GM19328 (cell line): Measurements from ENCODE around the gene OSR1.
"Not testable (repeated sequence)": the region's sequence is repeated elsewhere in the genome, so short reads cannot be mapped to it uniquely, and the experiment has no call there.

Experiments used
- ATAC-seq: cut with Tn5 transposase; IDR thresholded peaks from one replicate; pipeline ENCODE4 v1.9.1; 2021; ENCODE audit warnings: mild to moderate bottlenecking, moderate library complexity; ENCODE audit not compliant: unreplicated experiment

Gene OSR1

DNA sequence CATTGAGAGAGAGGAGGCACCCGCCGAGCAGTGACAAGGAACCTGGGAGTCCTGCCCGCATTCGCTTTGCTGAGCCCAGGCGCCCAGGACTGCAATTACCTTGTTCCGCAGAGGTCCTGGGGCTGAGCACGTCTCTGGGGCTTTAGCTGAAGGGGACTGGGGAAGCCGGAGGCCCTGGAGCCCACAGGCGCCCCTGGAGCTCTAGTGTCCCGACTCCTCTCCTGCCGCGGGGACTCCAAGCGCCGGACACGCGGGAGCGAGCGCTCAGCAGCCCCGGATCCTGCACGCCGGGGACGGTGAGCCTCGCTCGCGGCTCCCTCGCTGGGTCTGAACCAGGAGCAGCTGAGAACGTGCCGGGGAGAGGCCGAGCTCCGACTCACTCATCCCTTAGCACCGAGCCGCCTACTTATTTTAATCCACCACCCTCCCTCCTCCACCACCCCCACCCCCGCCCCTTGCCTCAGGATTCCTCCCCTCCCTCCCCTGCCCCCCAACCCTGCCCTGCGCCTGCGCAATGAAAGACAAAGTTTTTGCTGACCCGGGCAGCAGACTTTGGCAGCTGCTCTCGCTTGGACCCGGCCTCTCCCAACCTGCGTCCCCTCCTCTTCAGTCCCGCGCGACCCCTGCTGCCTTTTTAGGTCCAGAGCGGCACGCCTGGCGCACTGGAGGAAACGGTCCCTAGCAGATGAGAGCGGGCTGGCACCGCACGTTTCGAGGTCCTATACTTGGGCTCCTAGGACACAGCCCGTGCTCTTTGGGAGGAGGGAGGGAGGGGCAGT, at the start of gene OSR1:
Gene OSR1 (minus strand): TSS at position 382 of the 779 bp plus-strand sequence. CDS start 4,818 bp downstream, outside the sequence.
- no peak for ATAC-seq

DNA sequence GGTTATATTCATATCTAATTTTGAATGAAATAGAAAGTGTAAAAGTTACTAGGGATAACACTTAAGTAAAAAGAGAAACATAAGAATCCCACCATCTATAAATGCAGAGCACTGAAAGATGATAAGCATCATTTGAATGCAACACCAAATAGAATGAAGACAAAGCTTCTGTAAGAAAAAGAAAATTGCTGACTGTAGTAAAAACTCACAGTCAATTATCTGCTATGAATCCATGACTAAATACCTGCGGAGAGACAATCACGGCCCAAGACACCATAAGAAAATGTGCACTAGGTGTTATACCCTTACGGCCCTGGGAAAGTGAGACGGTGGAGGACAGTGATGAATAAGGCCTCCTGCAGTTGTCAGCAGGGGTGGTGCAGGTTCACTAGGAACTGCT, 45.4 kb upstream of the OSR1 start:
- no peak for ATAC-seq

DNA sequence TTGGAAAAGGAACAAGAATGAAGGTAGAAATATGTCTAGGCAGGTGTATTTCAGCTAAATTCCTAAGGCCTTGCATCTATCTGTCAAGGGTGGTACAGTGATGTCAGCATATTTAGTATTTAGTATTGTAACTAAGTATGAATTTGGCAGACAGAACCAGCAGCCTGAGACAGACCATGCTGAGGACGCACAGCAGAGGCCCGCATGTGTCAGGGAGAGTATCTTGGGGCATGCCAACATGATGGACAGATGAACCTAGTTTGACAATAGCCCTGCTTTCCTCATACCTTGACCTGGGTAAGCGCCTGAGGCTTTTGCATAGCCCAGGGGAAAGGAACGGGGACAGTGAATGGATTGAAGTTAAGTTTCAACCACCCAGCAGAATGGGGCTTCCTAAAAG, 33.8 kb upstream of the OSR1 start:
- no peak for ATAC-seq

DNA sequence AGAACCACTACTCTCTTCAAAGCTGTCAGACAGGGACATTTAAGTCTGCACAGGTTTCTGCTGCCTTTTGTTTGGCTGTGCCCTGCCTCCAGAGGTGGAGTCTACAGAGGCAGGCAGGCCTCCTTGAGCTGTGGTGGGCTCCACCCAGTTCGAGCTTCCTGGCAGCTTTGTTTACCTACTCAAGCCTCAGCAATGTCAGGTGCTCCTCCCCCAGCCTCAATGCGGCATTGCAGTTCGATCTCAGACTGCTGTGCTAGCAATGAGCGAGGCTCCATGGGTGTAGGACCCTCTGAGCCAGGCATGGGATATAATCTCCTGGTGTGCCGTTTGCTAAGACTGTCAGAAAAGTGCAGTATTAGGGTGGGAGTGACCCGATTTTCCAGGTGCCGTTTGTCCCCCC, 31.0 kb upstream of the OSR1 start:
- ATAC-seq: not testable (repeated sequence)

DNA sequence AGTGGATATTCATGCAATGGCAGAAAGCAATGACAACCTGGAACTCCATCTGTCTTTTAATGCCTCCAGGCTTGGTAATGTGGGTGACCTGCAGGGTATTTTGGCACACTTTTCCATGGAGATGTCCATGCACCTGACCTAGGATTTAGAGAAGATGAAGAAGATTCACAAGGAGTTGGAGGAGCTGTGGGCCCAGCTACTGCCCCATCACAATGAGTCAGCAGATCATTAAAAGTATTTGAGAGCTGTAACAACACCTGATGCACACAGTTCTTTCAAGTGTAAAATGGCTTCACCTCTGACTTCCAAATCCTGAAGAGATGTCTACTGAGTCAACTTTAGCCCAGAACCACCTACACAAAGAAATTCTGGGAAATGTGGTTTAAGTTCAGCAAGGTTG, 22.1 kb upstream of the OSR1 start:
- ATAC-seq: no peak

DNA sequence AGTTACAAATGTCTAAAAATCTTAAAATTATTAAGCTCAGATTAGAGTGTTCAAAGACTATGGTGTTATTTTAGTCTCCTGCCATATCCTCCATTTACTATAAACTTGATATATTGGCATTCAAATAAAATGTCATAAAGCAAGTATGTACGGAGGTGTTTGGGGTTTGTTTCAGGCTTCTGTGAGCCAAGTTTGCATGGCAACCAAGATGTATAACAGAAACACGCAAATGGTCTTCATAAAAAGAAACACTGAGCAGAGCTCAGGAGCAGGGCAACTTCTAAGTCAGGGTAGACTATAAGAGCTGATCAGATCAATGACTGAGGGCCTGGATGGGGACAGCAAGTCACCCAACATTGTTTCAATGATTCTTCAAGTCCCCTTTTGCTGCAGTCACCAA, 20.5 kb upstream of the OSR1 start:
- ATAC-seq: no peak

DNA sequence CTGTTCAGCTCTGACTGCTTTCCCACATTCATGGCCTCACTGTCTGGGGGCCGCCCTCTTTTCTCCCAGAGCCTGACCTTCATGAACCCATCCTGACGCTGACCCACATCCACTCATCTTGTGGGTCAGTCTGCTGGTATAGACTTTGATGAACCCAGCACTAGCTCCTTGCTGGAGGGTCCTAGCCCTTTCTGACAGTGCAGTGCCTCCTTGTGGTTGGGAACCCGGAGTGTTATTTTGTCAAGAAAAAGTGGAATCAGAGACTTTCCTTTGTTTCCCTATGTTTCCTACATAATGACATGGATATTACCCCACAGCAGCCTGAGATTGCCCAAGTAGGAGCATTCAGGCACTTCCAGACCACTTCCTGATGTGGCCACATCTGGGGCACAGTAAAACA, 19.3 kb upstream of the OSR1 start:
- ATAC-seq: no peak

DNA sequence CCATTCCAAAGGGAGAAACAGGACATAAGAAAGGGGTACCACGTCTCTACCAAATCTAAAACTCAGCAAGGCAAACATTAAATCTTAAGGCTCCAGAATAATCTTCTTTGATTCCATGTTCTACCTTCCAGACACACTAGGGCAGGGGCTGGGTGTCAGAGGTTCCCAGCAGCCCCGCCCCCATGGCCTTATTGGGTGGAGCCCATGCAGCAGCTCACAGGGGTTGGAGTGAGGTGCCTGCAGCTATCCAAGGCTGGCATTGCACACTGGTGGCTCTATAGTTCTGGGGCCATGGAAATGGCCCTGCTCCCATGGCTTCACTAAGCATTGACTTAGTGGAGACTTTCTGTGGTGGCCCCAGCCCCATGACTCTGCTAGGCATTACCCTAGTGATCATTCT, 14.9 kb upstream of the OSR1 start:
- ATAC-seq: no peak

DNA sequence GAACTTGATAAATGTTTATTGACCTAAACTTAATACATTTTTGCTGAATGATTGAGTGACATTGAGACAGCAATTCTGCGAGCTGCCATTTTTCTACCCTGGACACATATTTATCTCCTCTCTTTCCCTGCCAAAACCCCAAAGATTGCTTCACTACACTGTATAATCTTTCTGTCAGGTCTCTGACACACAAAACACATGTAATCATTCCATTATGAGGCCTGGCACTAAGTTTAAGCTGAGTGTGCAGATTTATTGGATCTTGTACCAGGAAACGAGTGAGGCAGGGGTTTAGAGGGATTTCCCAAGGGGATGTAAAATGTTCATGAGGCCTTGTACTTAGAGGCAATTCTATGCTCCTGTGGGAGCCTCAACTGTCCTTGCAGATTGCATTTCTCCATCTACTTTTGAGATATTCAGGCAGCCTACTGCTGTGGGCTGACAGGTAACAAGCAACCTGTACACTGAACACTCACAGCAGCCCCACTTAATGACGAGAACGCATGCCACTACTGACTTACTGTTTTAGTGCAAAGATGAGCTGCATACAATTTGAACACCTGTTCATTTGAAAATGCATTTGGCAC, 13.7 kb upstream of the OSR1 start:
- ATAC-seq: no peak

DNA sequence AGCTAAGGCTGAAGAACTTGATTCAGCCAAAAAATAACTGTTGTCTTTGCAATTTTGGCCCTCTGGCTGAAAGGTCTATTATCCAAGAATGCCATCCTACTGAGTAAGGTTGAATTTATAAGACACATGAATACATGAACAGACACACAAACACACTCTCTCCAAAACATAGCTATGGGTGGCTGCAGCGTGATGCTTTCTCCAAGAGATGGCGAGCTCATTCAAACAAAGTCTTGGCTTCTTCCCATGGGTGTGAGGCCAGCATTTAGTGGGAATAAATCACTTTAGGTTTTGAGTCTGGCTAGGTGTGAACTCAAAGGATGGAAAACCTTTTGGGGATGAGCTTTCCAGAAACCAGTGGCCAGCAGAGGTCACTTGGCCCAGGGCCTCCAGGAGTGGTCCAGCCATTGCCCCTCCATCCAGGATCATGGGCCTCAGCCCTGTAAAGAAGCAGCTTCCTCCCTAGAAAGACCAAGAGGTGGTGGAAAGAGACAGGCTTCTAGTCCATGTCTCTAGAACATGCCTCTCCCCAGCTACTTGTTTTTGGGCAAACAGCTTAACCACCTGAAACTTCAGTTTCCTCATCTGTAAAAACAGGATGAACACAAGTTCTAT, 11.0 kb upstream of the OSR1 start:
- no peak for ATAC-seq

DNA sequence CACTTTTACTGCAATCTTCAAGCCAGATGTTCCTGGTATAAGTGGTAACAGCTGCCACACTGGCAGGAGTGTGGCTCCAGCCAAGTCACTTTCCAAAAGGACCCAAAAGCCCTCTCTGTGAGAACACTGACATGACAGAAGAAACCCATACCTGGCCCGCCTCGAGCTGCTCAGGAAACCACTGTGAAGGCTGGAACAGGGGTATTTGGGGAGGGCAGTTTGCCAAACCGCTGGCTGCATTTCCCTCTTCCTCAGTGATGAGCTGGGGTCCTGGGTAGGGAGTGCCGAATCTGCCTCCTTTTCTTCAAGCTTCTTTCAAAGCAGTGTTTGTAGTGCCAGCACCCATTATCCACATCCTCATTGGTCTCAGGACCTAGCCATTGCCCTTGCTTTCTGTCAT, 10.3 kb upstream of the OSR1 start:
- no peak for ATAC-seq

DNA sequence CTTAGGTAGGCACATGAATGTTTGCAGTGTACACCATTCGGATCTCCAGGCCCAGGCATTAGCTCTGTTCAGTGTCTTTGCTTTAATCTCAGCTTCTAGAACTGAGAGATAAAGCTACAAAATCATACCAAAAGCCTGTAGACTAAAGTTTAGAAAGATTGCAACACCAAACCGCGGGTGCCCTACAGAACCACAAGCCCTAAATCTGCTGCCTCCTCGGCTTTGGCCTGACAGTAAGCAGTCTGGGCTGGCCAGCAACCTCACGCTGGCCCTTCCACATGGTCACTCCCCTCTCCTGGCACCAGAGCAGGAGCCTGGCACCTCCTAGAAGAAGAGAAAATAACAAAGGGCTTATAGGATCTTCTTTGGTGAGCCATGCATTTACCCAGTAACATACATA, 8.9 kb upstream of the OSR1 start:
- ATAC-seq: no peak

DNA sequence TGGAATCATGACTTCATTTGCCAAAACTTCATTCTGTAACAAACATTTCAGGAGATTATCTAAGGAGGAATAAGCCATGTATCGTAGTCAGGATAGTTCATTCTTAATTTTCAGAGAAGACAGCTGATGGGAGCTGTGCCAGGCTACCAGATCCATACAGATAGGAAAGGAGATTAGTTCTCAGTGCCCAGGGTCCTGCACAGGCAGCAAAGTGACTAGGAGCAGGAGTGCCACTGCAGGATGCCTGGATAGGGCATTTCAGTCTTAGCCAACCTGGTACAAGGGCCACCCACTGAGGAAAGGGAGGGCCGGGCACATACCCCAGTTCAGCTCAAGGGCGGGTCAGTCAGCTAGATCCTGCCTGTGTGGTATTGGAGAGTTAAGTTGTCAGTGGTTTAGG, 6.7 kb upstream of the OSR1 start:
- no peak for ATAC-seq

DNA sequence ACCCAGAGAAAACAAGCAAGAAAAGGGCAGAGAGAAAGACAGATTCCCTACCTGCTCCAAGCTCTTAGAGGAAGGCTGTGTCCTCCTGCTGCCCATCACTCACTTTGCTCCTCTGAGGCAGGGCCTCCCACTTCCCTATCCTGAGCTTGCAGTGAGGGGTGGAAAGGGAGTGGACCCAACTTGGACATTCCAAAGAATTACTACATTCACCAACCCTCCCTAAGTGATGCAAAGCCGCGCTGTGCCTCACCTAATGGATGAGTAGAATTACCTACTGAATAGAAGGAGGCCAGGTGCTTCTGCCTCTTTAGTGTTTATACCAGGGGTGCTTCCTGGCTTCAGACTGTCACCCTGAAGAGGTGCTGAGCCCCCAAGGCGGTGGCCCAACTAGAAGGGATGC, 5.6 kb upstream of the OSR1 start:
- no peak for ATAC-seq

DNA sequence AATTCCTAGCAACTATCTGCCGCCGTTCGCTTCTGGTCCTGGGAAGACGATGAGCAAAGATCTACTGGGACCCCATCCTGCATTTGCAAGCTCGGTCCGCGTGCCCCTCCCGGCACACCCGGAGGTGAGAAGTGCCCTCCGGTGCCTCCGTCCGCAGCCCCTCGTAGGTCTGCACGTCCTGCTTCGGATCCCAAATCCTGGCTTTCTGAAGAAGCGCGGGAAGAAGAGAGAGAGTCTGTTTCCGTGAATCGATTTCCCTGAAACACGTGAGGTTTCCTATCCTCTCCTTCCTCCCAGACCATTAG, 5.0 kb upstream of the OSR1 start:
- no peak for ATAC-seq

DNA sequence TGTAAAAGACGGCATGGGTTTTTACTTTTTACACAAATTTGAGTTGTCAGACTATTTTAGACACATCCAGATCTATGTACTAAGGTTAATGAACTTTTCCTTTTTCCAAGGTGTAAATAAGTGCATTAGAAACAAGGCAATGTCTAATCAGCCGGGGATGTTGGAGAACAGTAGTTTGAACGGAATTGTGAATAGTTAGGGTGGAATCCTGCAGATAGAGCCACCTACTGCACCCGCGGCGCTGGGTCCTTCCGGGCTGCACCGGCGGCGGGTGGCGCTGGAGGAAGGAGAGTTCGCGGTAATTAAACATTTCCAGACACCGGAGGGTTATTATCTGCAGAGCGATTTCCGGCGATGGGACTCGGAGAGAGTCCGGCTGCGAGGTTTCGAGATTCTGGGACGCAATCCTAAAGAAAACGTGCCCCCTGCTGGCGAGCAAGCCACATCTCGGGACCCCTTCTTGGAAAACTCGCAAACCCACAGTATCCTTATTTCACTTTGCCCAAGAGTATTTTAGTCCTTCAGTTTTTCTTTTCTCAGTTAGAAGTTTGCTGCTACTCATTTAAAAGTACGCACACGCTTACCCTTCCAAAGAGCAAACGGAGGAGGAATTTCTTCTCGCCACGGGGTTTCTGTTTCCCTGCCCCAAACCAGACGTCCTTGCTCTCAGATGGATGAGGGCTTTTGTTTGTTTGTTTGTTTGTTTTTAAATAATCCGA, 4.5 kb upstream of the OSR1 start:
- ATAC-seq: no peak

DNA sequence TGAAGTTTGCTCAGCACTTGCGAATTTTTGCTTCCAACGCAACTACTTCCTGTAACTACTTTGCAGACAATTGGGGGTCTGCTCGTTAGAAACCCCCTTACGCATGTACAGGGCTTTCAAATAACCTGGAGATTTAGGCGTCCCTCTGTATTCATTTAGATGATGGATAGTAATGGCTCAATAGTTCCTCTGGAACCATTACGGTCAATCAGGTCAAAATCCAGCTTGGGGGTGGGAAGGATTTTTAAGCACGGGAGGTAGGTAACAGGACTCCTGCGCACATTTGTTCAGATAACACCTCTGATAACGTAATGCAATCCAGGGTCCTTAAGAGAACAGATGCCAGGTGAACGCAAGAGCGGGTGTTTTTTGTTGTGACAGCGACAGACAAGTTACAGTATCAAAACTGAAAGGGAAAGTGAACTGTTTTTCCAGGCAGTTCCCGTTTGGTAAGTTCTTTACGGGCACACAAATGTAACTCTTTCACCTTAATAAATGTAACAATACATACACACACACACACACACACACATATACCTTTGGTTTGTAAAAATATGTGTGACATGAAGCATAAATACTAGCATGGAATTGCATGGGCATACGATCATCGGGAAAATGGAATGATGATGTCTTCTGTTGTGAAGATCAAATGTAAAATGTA, 3.8 kb upstream of the OSR1 start:
- no peak for ATAC-seq

DNA sequence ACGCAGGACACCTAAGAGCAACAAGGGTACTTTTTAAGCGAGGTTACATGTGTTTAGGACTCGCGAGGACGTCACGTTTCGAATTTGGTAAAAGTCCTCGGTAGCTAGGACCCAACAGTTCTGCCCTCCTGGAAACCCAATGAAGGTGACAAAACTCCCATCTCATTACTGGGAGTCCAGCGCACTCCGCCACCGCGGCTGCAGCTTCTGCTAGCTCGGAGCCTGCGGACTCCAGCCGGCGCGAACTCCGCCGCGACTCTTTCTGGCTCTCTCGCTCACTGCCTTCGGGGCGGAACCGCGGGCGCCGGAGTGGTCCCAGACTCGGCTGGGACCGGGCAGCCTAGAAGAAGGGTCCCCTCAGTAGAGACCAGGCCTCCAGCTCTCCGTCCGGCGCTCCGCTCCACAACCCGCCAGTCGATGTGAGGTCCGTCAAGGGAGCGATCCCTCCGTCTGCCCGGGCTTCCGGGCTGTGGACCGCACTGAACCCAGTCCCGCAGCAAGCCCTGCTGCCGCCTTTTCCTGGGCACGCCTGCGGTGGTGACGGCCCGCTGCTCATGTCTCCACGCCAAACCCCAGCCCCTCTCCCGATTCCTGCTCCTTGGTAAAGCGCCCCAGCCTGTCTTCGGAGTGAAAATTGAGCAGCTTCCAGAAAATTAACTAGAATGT, 3.0 kb upstream of the OSR1 start:
- ATAC-seq: no peak

DNA sequence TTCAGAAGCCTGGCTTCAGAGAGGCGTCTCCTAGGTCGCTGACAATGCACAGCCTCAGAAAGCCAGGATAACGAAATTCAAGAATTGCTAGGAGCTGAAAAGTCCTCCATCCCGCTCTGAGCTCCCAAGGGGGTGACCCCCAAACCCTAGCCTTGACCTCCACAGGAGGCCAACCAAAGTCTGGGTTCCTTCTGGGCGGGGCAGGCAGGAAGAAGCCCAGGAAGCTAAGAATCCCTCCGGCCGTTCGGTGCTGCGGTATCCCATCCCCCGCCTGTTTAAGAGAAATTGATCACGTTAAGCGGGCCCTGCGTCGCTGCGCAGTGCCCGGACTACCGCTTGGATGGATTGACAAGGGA, 2.5 kb upstream of the OSR1 start:
- no peak for ATAC-seq

DNA sequence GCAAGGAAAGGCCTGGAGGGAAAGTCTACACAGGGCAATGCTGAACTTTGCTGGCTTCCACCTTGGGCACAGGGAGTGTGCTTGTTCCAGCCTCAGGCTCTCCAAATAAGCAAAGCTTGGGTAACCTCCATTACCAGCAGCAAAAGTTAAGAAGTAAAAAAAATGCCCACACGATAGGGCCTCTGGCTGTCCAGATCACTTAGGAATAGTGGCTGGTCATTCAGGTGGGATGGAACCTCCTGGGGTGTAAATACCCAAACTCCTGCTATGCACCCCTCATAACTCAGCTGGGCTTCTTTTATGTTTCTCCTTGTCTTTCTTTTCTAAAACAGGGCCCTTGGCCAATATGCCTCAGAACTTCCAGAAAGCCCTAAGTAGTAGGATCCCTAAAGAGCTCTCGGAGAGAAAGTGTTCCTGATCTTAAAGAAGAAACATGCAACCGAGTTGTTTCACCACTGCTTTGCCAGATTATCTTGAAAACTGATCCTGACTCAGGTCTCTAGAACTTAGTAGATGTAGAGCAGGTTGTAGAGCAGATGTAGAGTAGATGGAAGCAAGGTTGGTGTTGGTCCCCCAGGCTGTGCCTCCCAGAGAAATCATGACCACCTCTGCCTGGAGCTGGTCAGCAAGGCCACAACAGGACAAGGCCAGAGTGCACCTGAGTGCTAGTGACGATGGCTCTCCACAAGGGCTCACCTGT, 2.0 kb upstream of the OSR1 start:
- ATAC-seq: no peak
